GM12891 (cell line): ENCODE measurements around the gene PTPRN2.
"Not testable (repeated sequence)": the region's sequence is repeated elsewhere in the genome, so short reads cannot be mapped to it uniquely, and the experiment has no call there.

Source experiments
- DNase-seq: peaks from one replicate; pipeline ENCODE4 v3.0.0; 2011; ENCODE audit warnings: low spot score; ENCODE audit not compliant: insufficient read length
- FAIRE-seq: peaks from 2 replicates; lab custom pipeline; 2011; peaks lifted over from hg19 to GRCh38; lab: Jason Lieb, UNC
- PAX5 ChIP-seq: IDR thresholded peaks from 2 replicates; pipeline ENCODE4 v1.6.1; 2011; ENCODE audit warnings: low read length, moderate library complexity, mild to moderate bottlenecking; ENCODE audit not compliant: insufficient read depth, severe bottlenecking
- POLR2A ChIP-seq: IDR thresholded peaks from 2 replicates; pipeline ENCODE4 v1.6.1; 2011; ENCODE audit warnings: low read depth, low read length, control low read depth
- POLR2AphosphoS5 ChIP-seq: IDR thresholded peaks from 2 replicates; pipeline ENCODE4 v1.6.1; 2011; ENCODE audit warnings: low read depth, low read length, control low read depth
- POU2F2 ChIP-seq: IDR thresholded peaks from 2 replicates; pipeline ENCODE4 v1.6.1; 2011; ENCODE audit warnings: low read depth, mild to moderate bottlenecking, control low read depth, low read length, moderate library complexity
- SPI1 ChIP-seq: IDR thresholded peaks from 2 replicates; pipeline ENCODE4 v1.6.1; 2011; ENCODE audit warnings: low read depth, low read length, control low read depth
- TAF1 ChIP-seq: IDR thresholded peaks from 2 replicates; pipeline ENCODE4 v1.6.1; 2011; ENCODE audit warnings: low read depth, low read length, control low read depth

The PTPRN2 gene

GRCh38 chr7:157496416-157497275, 1091.0 kb downstream of the PTPRN2 start:
- FAIRE-seq (no peak), DNase-seq (no peak)
- TF ChIP-seq SPI1, result no peak
- TF ChIP-seq PAX5, result no peak
- TF ChIP-seq POLR2A, result no peak
- no peak for TF ChIP-seq POLR2AphosphoS5
- TF ChIP-seq TAF1, result no peak
- TF ChIP-seq POU2F2, result no peak

DNA sequence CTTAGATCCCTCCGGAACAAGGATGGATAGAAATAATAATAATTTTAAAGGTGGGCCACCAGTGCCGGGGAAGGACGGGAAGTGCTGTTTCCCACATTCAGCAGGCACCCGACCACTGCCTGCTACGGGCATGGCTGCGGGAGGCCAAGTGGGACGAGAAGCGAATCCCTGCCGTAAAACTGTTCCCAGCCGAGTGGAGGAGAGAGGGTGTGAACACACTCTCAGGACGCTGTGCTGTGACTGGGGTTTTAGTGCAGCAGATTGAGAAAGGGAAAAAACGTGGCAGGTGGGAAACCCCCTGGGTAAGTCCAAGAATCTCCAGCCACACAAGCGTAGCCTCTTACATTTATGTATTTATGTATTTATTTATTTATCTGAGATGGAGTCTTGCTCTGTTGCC, 1092.0 kb downstream of the PTPRN2 start:
- 0 out of 2 replicates have a peak, but pooled peaks have one; percentile 27 for TF ChIP-seq POU2F2
- TF ChIP-seq PAX5, result no peak
- no peak for TF ChIP-seq TAF1
- DNase-seq, result no peak
- no peak for FAIRE-seq

GRCh38 chr7:157495177-157495553, 1092.5 kb downstream of the PTPRN2 start:
- DNase-seq (no peak), FAIRE-seq (no peak)
- TF ChIP-seq POLR2A (no peak), POU2F2 (no peak), SPI1 (no peak), TAF1 (no peak), PAX5 (no peak), POLR2AphosphoS5 (no peak)

DNA sequence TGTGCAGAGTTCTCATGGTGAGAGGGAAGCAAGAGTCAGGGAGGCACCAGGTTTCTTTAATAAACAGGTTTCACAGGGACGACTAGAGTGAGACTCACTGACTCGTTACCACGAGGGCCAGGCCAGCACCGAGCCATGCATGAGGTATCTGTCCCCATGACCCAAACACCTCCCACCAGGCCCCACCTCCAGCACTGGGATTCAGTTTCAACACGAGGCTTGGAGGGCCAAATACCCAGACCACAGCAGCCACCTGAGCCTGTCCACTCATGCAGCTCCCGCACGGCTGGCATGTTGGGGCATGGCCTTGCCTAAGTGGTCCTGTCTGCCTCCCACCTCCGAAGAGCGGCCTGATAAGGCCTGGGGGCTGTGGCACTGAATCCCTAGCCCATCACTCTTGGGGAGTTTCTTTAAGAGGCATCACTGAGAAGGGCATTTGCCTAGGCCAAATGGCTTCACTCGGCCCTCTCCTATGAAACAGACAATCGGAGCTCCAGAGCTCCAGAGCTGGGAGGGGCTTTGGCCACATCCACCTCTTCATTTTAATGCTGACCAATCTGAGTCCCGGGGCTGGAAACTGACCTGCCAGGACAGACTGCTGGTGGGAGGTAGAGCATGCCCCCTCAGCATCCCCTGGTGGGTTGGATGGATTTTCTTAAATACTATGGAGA, 1093.0 kb downstream of the PTPRN2 start:
- DNase-seq (no peak), FAIRE-seq (no peak)
- TF ChIP-seq TAF1 (no peak), POLR2A (no peak), POU2F2 (no peak), SPI1 (no peak), POLR2AphosphoS5 (no peak), PAX5 (no peak)

- FAIRE-seq (no peak), DNase-seq (no peak)
- TF ChIP-seq POLR2AphosphoS5, result no peak
- TF ChIP-seq TAF1, result no peak
- no peak for TF ChIP-seq POLR2A
- no peak for TF ChIP-seq POU2F2
- TF ChIP-seq PAX5, result no peak
- no peak for TF ChIP-seq SPI1
These were observed 1093.8 kb downstream of the PTPRN2 start for GRCh38 chr7:157493776-157494175.

DNA sequence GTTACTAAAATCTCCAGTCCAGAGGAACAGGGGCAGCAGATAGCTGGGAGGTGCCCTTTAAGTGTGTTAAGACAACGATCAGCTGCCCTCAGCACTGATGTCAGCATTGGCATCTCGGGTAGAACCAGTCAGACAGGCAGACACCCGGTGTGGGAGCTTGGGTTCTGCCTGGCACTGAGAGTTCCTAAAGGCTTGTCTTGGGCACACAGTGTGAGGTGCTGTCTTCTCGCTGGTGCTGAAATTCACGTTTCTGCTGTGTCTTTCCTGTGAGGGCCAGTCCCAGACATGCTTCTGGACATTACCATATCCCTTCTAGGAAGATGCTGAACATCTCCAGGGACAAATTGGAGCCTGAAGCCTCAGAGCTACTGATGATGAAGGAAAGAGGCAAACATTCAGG, 1094.6 kb downstream of the PTPRN2 start:
- no peak for TF ChIP-seq SPI1
- TF ChIP-seq POU2F2, result no peak
- TF ChIP-seq POLR2AphosphoS5, result no peak
- no peak for TF ChIP-seq TAF1
- no peak for TF ChIP-seq POLR2A
- FAIRE-seq (no peak), DNase-seq (no peak)

GRCh38 chr7:157490465-157490912, 1097.1 kb downstream of the PTPRN2 start:
- no peak for TF ChIP-seq POLR2AphosphoS5
- TF ChIP-seq POLR2A, result no peak
- TF ChIP-seq PAX5, result no peak
- no peak for TF ChIP-seq TAF1
- TF ChIP-seq SPI1, result peak; percentile 38
- TF ChIP-seq POU2F2, result peak; percentile 58; the same call in 1 of the 2 replicates
- FAIRE-seq (peak; percentile 83), DNase-seq (no peak)

DNA sequence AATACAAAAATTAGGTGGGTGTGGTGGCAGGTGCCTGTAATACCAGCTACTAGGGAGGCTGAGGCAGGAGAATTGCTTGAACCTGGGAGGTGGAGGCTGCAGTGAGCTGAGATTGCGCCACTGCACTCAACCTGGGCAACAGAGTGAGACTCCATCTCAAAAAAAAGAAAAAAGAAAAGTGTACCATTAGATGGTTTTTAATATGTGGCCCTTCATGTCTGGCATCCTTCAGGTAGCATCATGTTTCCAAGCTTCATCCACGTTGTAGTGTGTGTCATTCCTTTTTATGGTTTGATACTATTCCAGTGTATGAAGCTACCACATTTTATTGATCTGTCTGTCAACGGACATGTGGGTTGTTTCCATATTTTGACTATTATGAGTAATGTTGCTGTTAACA, 1097.8 kb downstream of the PTPRN2 start:
- not testable (repeated sequence) for FAIRE-seq, DNase-seq
